Peyer's patch (tissue), 4 donors: Measurements from ENCODE around the gene ATG2B.

Experiments
- CTCF ChIP-seq, 6 experiments: fragments of 450-650 bp in 4 of 6; fragments of 200-600 bp in 2 of 6; sonication (generic) in 1 of 6; IDR thresholded peaks; one replicate each; pipeline ENCODE4 v1.5.1; 2017 to 2019; ENCODE audit warnings: antibody characterized with exemption in 6 of 6, mild to moderate bottlenecking in 3 of 6, moderate library complexity in 1 of 6
- POLR2A ChIP-seq, 2 donors: fragments of 450-650 bp; IDR thresholded peaks; one replicate each; pipeline ENCODE4 v1.5.1; 2017; ENCODE audit warnings: antibody characterized with exemption in 2 of 2, mild to moderate bottlenecking in 2 of 2, moderate library complexity in 2 of 2

GRCh38 chr14:96362965-96363750, at the start of gene ATG2B, which contains the start of gene GSKIP:
- no peak for TF ChIP-seq CTCF (IDR thresholded peaks at IDR 0.05)
- peak; percentile 83 to 89 for TF ChIP-seq POLR2A (IDR thresholded peaks at IDR 0.05)
